ENCODE results near the gene ZNF839. TPM values are rescaled to one million over a fixed set of nuclear protein-coding genes. Genes with fewer than 3 reads are reported as not detected.
"Not testable (repeated sequence)": the region's sequence is repeated elsewhere in the genome, so short reads cannot be mapped to it uniquely, and the experiment has no call there.

Gene ZNF839
- total RNA-seq, 2 experiments from 2014 or later, result 15.2 to 16.3 TPM

- DNase-seq, result no peak
- Mint-ChIP-seq H3K4me1 (ENCODE audit: low read depth) (peaks cover 3% of the 10 kb centered on the region), H3K9me3 (no peaks in the 10 kb centered on the region), H3K27ac (no peak overlapping the region), H3K27me3 (no peaks in the 10 kb centered on the region), H3K4me3 (no peak overlapping the region), H3K36me3 (peaks cover 6% of the 10 kb centered on the region)
- ChIA-PET CTCF (no interaction called here), POLR2A (no interaction called here)
- intact Hi-C loops (cut with micrococcal nuclease), result no loop called here
Measured at GRCh38 chr14:102326583-102326982, 7.0 kb downstream of the ZNF839 start.

GRCh38 chr14:102329381-102329780 lies 9.8 kb downstream of the ZNF839 start:
- H3K9me3 Mint-ChIP-seq; H3K4me1 Mint-ChIP-seq (ENCODE audit: low read depth); DNase-seq; intact Hi-C loops (cut with micrococcal nuclease); H3K4me3 Mint-ChIP-seq; H3K27ac Mint-ChIP-seq; POLR2A ChIA-PET; CTCF ChIA-PET; H3K27me3 Mint-ChIP-seq: not testable (repeated sequence)
- peaks cover 16% of the 10 kb centered on the region for H3K36me3 Mint-ChIP-seq

GRCh38 chr14:102330806-102331205 lies 11.3 kb downstream of the ZNF839 start:
- intact Hi-C loops (cut with micrococcal nuclease), result no loop called here
- Mint-ChIP-seq H3K4me3 (no peak overlapping the region), H3K27ac (no peak overlapping the region), H3K36me3 (peaks cover 20% of the 10 kb centered on the region), H3K4me1 (ENCODE audit: low read depth) (peaks cover 2% of the 10 kb centered on the region), H3K9me3 (no peaks in the 10 kb centered on the region), H3K27me3 (no peaks in the 10 kb centered on the region)
- no peak for DNase-seq
- ChIA-PET POLR2A (no interaction called here), CTCF (no interaction called here)

- H3K4me1 Mint-ChIP-seq (ENCODE audit: low read depth), result peaks cover 2% of the 10 kb centered on the region
- no peak for DNase-seq
- CTCF ChIA-PET, result no interaction called here
- no peaks in the 10 kb centered on the region for H3K27me3 Mint-ChIP-seq
- no peaks in the 10 kb centered on the region for H3K9me3 Mint-ChIP-seq
- no peak overlapping the region for H3K4me3 Mint-ChIP-seq
- POLR2A ChIA-PET, result no interaction called here
- H3K27ac Mint-ChIP-seq, result no peak overlapping the region
- peaks cover 22% of the 10 kb centered on the region for H3K36me3 Mint-ChIP-seq
- intact Hi-C loops (cut with micrococcal nuclease), result no loop called here
Measured at GRCh38 chr14:102333390-102333789, 13.8 kb downstream of the ZNF839 start.

GRCh38 chr14:102333795-102334705 lies 14.5 kb downstream of the ZNF839 start:
- no peak overlapping the region for H3K4me3 Mint-ChIP-seq
- CTCF ChIA-PET, result no interaction called here
- intact Hi-C loops (cut with micrococcal nuclease), result no loop called here
- H3K9me3 Mint-ChIP-seq, result no peaks in the 10 kb centered on the region
- H3K36me3 Mint-ChIP-seq, result peaks cover 25% of the 10 kb centered on the region
- H3K27ac Mint-ChIP-seq, result no peak overlapping the region
- no peaks in the 10 kb centered on the region for H3K27me3 Mint-ChIP-seq
- no peak for DNase-seq
- POLR2A ChIA-PET, result interaction anchor here (1.1 kb wide), 1 partner anchor 12 kb away, joined by 3 read pairs; no protein-coding TSS in a partner anchor
- peaks cover 2% of the 10 kb centered on the region for H3K4me1 Mint-ChIP-seq (ENCODE audit: low read depth)

- intact Hi-C loops (cut with micrococcal nuclease), result no loop called here
- ChIA-PET CTCF (interaction anchor here (0.5 kb wide), 1 partner anchor 478 kb away, joined by 5 read pairs; no protein-coding TSS in a partner anchor), POLR2A (interaction anchor here (1.1 kb wide), 1 partner anchor 13 kb away, joined by 3 read pairs; no protein-coding TSS in a partner anchor)
- H3K9me3 Mint-ChIP-seq, result no peaks in the 10 kb centered on the region
- no peak for DNase-seq
- peaks cover 25% of the 10 kb centered on the region for H3K36me3 Mint-ChIP-seq
- H3K4me3 Mint-ChIP-seq, result no peak overlapping the region
- no peak overlapping the region for H3K27ac Mint-ChIP-seq
- no peaks in the 10 kb centered on the region for H3K27me3 Mint-ChIP-seq
- peaks cover 2% of the 10 kb centered on the region for H3K4me1 Mint-ChIP-seq (ENCODE audit: low read depth)
Measured at GRCh38 chr14:102335163-102335562, 15.6 kb downstream of the ZNF839 start.

- ChIA-PET POLR2A (no interaction called here), CTCF (no interaction called here)
- Mint-ChIP-seq H3K4me1 (ENCODE audit: low read depth) (no peaks in the 10 kb centered on the region), H3K27ac (no peak overlapping the region), H3K27me3 (no peaks in the 10 kb centered on the region), H3K4me3 (no peak overlapping the region), H3K9me3 (no peaks in the 10 kb centered on the region), H3K36me3 (peaks cover 32% of the 10 kb centered on the region)
- DNase-seq, result no peak
- intact Hi-C loops (cut with micrococcal nuclease), result no loop called here
Measured at GRCh38 chr14:102338724-102339123, 19.2 kb downstream of the ZNF839 start.

GRCh38 chr14:102341566-102341965 lies 22.0 kb downstream of the ZNF839 start:
- Mint-ChIP-seq H3K27me3 (no peaks in the 10 kb centered on the region), H3K4me1 (ENCODE audit: low read depth) (no peaks in the 10 kb centered on the region), H3K27ac (no peak overlapping the region), H3K4me3 (no peak overlapping the region), H3K36me3 (peaks cover 32% of the 10 kb centered on the region), H3K9me3 (no peaks in the 10 kb centered on the region)
- no peak for DNase-seq
- intact Hi-C loops (cut with micrococcal nuclease), result no loop called here
- ChIA-PET POLR2A (no interaction called here), CTCF (no interaction called here)

- intact Hi-C loops (cut with micrococcal nuclease), result no loop called here
- Mint-ChIP-seq H3K27me3 (no peaks in the 10 kb centered on the region), H3K36me3 (peaks cover 33% of the 10 kb centered on the region), H3K4me3 (no peak overlapping the region), H3K27ac (no peak overlapping the region), H3K9me3 (no peaks in the 10 kb centered on the region), H3K4me1 (ENCODE audit: low read depth) (no peaks in the 10 kb centered on the region)
- no peak for DNase-seq
- ChIA-PET POLR2A (interaction anchor here (0.5 to 0.9 kb wide), 2 partner anchors 19 to 1462 kb away, joined by 3 to 4 read pairs; no protein-coding TSS in a partner anchor), CTCF (no interaction called here)
Measured at GRCh38 chr14:102342238-102342637, 22.7 kb downstream of the ZNF839 start.

GRCh38 chr14:102344084-102344483 lies 24.5 kb downstream of the ZNF839 start:
- no peaks in the 10 kb centered on the region for H3K4me1 Mint-ChIP-seq (ENCODE audit: low read depth)
- no peaks in the 10 kb centered on the region for H3K27me3 Mint-ChIP-seq
- H3K4me3 Mint-ChIP-seq, result no peak overlapping the region
- H3K36me3 Mint-ChIP-seq, result peaks cover 33% of the 10 kb centered on the region
- intact Hi-C loops (cut with micrococcal nuclease), result no loop called here
- ChIA-PET CTCF (no interaction called here), POLR2A (interaction anchor here (1.3 kb wide), 1 partner anchor 23 kb away, joined by 5 read pairs; no protein-coding TSS in a partner anchor)
- no peak for DNase-seq
- H3K27ac Mint-ChIP-seq, result no peak overlapping the region
- no peaks in the 10 kb centered on the region for H3K9me3 Mint-ChIP-seq

- peaks cover 34% of the 10 kb centered on the region for H3K36me3 Mint-ChIP-seq
- H3K27me3 Mint-ChIP-seq, result no peaks in the 10 kb centered on the region
- ChIA-PET CTCF (no interaction called here), POLR2A (no interaction called here)
- no peak overlapping the region for H3K4me3 Mint-ChIP-seq
- no peaks in the 10 kb centered on the region for H3K9me3 Mint-ChIP-seq
- no peaks in the 10 kb centered on the region for H3K4me1 Mint-ChIP-seq (ENCODE audit: low read depth)
- intact Hi-C loops (cut with micrococcal nuclease), result no loop called here
- DNase-seq, result no peak
- no peak overlapping the region for H3K27ac Mint-ChIP-seq
Measured at GRCh38 chr14:102344485-102344884, 24.9 kb downstream of the ZNF839 start.

- CTCF ChIA-PET, result no interaction called here
- Mint-ChIP-seq H3K27ac (no peak overlapping the region), H3K36me3 (peaks cover 40% of the 10 kb centered on the region), H3K4me3 (no peak overlapping the region), H3K27me3 (no peaks in the 10 kb centered on the region), H3K9me3 (no peaks in the 10 kb centered on the region), H3K4me1 (ENCODE audit: low read depth) (no peaks in the 10 kb centered on the region)
- intact Hi-C loops (cut with micrococcal nuclease), result no loop called here
- DNase-seq, result no peak
- POLR2A ChIA-PET, result interaction anchor here (0.6 kb wide), 1 partner anchor 262 kb away, joined by 4 read pairs; no protein-coding TSS in a partner anchor
Measured at GRCh38 chr14:102345232-102345631, 25.7 kb downstream of the ZNF839 start.

- ChIA-PET CTCF (no interaction called here), POLR2A (no interaction called here)
- Mint-ChIP-seq H3K27ac (no peak overlapping the region), H3K36me3 (peaks cover 38% of the 10 kb centered on the region), H3K9me3 (no peaks in the 10 kb centered on the region), H3K4me3 (no peak overlapping the region), H3K4me1 (ENCODE audit: low read depth) (no peaks in the 10 kb centered on the region), H3K27me3 (no peaks in the 10 kb centered on the region)
- DNase-seq, result no peak
- intact Hi-C loops (cut with micrococcal nuclease), result no loop called here
Measured at GRCh38 chr14:102346645-102347044, 27.1 kb downstream of the ZNF839 start.
